ENCODE results near the gene FRRS1L.
A peak's percentile ranks its signal among the peaks of the same experiment; 100 is the strongest.
"Not testable (repeated sequence)": the region's sequence is repeated elsewhere in the genome, so short reads cannot be mapped to it uniquely, and the experiment has no call there.

Gene FRRS1L

DNA sequence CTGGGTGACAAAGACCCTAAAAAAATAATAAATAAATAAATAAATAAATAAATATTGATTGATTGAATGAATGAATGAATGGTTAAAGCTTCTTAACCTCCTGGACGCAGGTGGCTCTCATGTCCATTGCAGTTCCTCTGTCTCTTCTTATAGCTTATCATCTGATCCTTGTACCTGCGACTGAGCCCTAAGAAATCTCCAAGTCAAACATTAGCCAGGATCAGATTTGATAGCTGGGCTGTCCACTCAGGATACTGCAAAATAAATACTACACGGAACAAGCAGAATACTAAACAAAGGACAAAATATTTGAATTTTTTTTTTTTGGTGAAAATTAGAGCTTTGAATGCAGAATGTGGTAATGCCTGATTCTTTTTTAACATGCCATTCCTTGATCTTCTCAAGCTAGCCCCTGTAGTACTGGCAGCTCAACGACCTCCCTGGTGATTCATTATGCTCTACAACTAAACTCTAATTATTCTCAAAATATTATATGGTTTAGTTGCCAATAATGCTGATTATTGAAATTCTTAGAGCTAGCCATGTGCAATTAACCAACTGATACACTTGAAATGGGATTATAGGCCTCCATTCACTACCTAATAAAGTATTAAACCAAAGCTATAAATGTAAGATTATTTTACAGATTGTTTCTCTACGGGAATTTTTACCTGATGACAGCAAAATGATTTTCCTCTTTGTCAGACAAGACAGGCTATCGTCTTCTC lies 37.4 kb downstream of the FRRS1L start:
- no peak for DNase-seq

- DNase-seq: not testable (repeated sequence)
Observed at GRCh38 chr9:109126671-109127070, 40.4 kb downstream of the FRRS1L start.

GRCh38 chr9:109124121-109124520 lies 42.9 kb downstream of the FRRS1L start:
- DNase-seq: no peak

DNA sequence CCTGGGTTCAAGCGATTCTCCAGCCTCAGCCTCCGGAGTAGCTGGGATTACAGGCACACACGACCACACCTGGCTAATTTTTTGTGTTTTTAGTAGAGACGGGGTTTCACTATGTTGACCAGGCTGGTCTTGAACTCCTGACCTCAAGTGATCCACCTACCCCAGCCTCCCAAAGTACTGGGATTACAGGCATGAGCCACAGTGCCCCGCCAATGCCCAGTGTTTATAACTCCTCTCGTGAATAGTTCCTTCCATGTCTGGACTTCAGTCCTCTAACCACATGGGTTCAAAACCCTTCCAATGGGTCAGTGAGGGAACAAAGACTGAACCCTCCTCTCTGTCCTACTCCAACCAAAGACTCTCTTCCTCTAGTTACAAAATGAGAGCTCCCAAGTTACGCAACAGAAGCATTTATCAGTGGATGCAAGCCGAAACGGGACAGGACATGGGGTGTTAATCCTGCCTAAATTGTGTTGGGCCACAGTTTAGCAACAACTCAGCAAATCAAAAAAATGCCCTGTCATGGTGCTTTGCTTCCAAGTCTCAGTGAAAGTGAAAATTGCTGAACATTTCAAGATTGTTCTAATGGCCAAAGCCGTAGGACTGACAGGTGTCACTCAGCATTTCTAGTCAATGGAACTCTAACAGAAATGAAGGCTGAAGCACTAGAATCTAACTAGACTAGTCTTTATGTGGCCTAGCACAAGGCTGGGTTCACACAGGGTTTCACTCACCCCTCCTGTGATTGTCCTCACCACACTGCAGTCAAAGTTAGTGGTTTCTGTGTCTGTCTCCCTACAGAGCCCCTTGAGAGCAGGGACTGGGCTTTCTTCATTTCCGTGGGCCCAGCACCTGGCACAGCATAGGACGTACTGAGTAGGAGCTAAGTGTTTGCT lies 44.1 kb downstream of the FRRS1L start:
- DNase-seq: peak; percentile 96

DNA sequence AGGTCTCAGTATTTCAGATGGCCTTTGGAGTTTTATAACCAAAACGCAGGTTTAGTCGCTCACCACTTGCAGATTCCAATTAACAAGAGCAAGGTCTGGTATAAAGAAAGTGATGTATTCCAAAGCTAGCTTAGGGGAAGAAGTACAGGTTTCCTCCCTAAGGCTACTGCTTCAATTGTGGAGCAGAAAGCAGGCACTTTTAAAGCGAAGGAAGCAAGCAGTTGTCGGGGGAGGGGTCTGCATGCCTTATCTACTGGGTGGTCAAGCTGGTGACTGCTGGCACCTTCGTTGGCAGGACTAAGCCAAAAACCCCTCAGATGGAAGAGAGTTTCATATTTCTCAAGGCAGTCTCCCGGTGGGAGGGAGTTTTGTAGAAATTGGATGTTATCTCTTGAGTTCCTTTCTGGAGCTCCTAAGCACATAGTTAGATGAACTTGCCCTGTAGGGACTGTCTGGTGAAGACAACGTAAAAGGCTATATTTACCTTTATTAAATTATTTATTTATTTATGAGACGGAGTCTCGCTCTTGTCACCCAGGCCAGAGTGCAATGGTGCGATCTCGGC lies 45.7 kb downstream of the FRRS1L start:
- DNase-seq: no peak

- DNase-seq: no peak
Observed at GRCh38 chr9:109120204-109120789, 46.8 kb downstream of the FRRS1L start.

DNA sequence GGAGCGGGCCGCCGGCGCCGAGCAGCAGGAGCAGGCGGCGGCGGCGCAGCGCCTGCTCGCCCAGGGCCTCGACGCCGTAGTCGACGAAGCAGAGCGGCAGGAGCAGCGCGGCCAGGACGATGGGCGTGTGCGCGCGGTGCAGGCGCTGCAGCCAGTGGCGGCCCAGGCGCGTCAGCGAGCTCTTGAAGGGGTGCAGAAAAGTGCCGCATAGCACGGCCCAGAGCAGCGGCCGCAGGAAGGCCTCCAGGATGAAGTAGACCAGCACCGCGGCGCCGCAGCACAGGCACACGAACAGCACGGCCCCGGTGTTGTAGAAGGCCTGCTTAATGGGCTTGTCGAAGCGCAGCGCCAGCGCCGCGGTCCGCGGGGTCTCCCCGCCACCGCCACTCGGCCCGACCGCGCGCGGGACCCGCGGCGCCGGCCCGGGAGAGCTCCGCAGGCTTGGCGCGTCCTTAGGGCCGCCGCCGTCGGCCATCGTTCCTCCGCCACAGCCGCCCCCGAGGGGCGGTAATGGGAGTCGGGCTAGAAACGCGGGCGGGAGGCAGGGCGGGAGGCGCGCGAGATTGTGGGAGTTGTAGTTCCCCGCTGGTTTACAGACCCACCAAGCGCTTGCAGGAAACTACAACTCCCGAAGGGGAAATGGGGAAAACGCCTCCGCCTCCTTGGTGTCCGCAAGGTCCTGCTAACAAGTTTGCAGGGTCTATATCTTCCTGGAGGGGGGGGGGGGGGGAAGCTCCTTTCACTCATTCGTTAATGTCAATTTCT lies 47.4 kb downstream of the FRRS1L start, which contains the start of gene TMEM245:
TSS of gene TMEM245 (minus strand) at position 509 of the 765 bp plus-strand sequence. CDS start at position 475, 34 bp downstream.
- peak; percentile 99 for DNase-seq

GRCh38 chr9:109118808-109119438 lies 48.1 kb downstream of the FRRS1L start:
- DNase-seq: no peak

- peak; percentile 85 for DNase-seq
Observed at GRCh38 chr9:109117856-109118807, 48.9 kb downstream of the FRRS1L start.

- DNase-seq: no peak
Observed at GRCh38 chr9:109115931-109116526, 51.0 kb downstream of the FRRS1L start.

DNA sequence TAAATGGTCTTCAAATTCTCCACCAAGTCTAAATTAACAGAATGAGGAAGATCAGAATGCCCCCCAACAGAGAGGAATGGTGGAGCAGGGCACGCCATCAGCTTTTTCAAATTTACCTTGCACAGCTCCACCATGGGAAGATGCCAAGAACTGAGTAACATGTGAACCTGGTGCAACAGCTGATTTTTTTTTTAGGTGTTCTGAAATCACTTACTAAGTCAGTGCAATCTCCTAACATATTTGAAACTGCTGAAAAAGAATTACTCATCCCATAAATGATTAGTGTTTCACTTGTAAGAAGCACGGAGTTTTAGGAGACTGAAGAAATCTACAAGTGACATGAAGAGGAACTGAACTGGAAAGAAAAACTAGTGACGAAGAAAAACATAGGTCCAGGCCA lies 52.4 kb downstream of the FRRS1L start:
- DNase-seq: no peak

DNA sequence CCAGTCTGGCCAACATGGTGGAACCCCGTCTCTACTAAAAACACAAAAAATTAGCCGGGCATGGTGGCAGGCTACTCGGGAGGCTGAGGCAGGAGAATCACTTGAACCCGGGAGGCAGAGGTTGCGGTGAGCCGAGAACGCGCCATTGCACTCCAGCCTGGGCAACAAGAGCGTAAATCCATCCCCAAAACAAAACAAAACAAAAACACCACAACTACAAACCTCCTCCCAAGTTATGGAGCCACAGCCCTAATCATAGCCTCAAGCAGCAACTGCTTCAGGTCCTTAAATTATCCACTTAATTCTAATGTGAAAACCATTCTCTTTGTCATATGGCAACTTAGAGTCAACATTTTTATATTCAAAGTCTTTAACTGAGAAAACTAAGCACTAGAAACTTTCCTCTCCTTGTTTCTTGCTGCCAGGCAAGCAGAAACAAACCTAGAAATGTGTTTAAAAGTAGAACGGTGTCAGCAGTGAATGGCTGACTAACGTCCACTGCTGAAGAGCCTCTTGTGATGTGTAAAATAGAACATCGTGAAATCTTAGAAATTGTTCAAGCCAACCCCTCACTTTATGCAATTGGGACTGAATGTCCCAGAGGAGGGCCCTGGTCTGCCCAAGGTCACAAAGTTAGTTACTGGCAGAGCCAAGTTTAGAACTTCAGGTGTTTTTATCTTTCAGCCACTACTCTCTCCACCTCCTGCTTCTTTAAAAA lies 53.0 kb downstream of the FRRS1L start:
- no peak for DNase-seq

GRCh38 chr9:109113254-109113653 lies 53.8 kb downstream of the FRRS1L start:
- DNase-seq: no peak

GRCh38 chr9:109110329-109111021 lies 56.6 kb downstream of the FRRS1L start:
- DNase-seq: peak; percentile 11

- DNase-seq: no peak
Observed at GRCh38 chr9:109109967-109110328, 57.1 kb downstream of the FRRS1L start.

- peak; percentile 83 for DNase-seq
Observed at GRCh38 chr9:109108318-109108717, 58.7 kb downstream of the FRRS1L start.

DNA sequence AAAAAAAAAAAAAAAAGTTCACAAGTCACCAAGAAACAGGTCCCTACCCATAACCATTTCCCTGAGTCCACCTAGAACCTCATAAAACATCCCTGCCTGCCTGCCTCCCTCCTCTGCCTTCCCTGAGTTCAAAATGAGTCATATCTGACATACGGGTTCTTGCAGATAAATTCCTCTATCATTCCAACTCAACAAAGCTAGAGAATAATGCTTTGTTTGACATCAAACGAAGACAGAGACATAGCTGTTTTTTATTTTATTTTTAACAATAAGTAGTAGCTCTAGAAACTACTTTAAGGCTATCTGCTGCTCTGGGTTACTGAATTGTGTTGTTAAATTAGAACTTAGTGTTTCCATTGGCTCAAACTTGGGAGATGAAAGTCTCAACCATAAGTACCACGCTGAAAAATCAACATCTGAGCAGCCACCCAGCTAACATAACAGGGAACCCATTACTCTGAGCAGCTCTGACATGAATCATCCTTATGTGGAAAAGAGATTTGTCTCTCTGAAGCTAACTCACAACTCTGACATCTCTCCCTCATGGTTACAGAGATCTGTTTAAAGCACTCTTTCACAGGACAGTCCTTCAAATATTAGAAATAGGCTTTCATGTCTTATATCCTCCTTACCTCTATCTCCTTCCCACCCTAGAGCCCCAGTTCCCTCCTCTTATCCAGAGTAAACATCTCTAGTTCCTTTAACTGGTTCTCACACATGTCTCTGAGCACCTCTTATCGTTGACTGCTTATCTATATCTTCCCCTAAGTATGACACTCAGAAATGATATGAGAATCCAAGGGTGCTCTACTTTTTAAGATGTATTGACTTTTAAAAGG lies 59.4 kb downstream of the FRRS1L start:
- no peak for DNase-seq

DNA sequence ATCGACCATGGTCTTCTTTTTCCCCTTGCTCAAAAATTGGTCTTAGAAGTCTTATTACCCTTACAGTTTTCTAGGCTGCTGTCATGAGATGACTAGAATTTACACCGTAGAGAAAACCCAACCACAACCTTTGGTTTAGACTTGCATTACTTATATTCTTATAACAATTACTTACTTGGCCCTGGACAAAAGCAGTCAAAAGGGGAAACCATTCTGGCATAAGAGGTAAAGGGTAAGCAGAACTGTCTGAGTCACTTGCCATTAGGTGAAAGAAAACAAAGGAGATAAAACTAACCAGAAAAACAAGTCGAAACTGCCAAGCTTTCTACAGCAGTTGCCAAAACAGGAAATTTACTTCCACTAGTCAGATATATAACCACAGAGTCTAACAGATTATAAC lies 65.2 kb downstream of the FRRS1L start:
- DNase-seq: peak; percentile 41
